Lung (tissue), 12 donors: ENCODE results near the gene HOXA6. TPM values are rescaled to one million over a fixed set of nuclear protein-coding genes. Genes with fewer than 3 reads are reported as not detected.

ENCODE experiments used
- ATAC-seq: fragments of 200-7000 bp; cut with Tn5 transposase; one replicate; pipeline ENCODE4 v1.9.1; 2020; ENCODE audit warnings: moderate number of reproducible peaks; ENCODE audit not compliant: insufficient read depth, low FRiP score
- DNase-seq, 3 donors: peaks; one replicate each; pipeline ENCODE4 v3.0.0-alpha.2; 2013 to 2017
- H3K27ac ChIP-seq, 2 donors: one replicate each; pipeline ENCODE4 v1.5.1; 2013; ENCODE audit warnings: mild to moderate bottlenecking in 2 of 2, moderate library complexity in 2 of 2, control low read depth in 1 of 2, inconsistent platforms in 1 of 2, low read depth in 1 of 2, low read length in 1 of 2
- H3K27me3 ChIP-seq, 3 donors: one replicate each; pipeline ENCODE4 v1.5.1; 2013; ENCODE audit warnings: low read length in 2 of 3; ENCODE audit not compliant: control insufficient read depth in 3 of 3, insufficient read depth in 3 of 3
- H3K36me3 ChIP-seq, 4 donors: one replicate each; pipeline ENCODE4 v1.5.1; 2013; ENCODE audit warnings: low read length in 4 of 4, mild to moderate bottlenecking in 1 of 4, moderate library complexity in 1 of 4; ENCODE audit not compliant: control insufficient read depth in 4 of 4, insufficient read depth in 4 of 4
- H3K4me1 ChIP-seq, 5 donors: one replicate each; pipeline ENCODE4 v1.5.1; 2013; ENCODE audit warnings: low read length in 5 of 5, mild to moderate bottlenecking in 2 of 5, moderate library complexity in 1 of 5; ENCODE audit not compliant: control insufficient read depth in 5 of 5, insufficient read depth in 5 of 5
- H3K4me3 ChIP-seq: one replicate; pipeline ENCODE4 v1.5.1; 2013; ENCODE audit warnings: mild to moderate bottlenecking, control low read depth, moderate library complexity
- H3K9ac ChIP-seq, 2 donors: one replicate each; pipeline ENCODE4 v1.5.1; 2013; ENCODE audit warnings: low read length in 2 of 2, control low read depth in 1 of 2; ENCODE audit not compliant: insufficient read depth in 1 of 2
- H3K9me3 ChIP-seq, 4 donors: one replicate each; pipeline ENCODE4 v1.5.1; 2013; ENCODE audit warnings: low read length in 3 of 4, mild to moderate bottlenecking in 1 of 4, moderate library complexity in 1 of 4; ENCODE audit not compliant: control insufficient read depth in 4 of 4, insufficient read depth in 3 of 4
- WGBS, 2 donors: extraction: QIAGEN DNeasy Blood & Tissue Kit; methylation state at CpG; one replicate each; pipeline ENCODE4 v1.1.7; 2013; 5-methylcytosine and 5-hydroxymethylcytosine counted together
- polyA plus RNA-seq, 2 donors: library from polyadenylated mRNA; stranded (reverse); fragments of 200-250 nt; gene quantifications; one replicate each; pipeline ENCODE4 v1.2.1, GENCODE V29; 2013
- total RNA-seq, 2 donors: library from RNA; depleted of rRNA in 1 of 2; stranded (reverse); fragments of >200 nt in 1 of 2; gene quantifications; one replicate each; pipeline ENCODE4 v1.2.1, GENCODE V29; 2014 to 2021
- TF ChIP-seq, protein P1 (sequence below): IDR thresholded peaks from 2 replicates; pipeline ENCODE4 v1.5.1; 2012; ENCODE audit warnings: mild to moderate bottlenecking; ENCODE audit errors: control extremely low read depth, extremely low read depth
- donor health status: control.
- donor health status: control.
- donor health status: Bipolar disorder and iron deficiency.
- donor health status: healthy.
- donor health status: DM: yes; HTN: yes; CAD: no.

HOXA6 gene
- total and polyA plus RNA-seq, 4 donors = 0.49 to 7.7 (median 2.8) TPM

- Histone ChIP-seq H3K9ac (peak overlapping the region in 1 of 2 donors; percentile 98), H3K36me3 (peaks cover 0 to 28% (median 4%) of the 10 kb centered on the region in 4 donors), H3K4me1 (peaks cover 4 to 86% (median 7%) of the 10 kb centered on the region in 5 donors), H3K9me3 (no peaks in the 10 kb centered on the region), H3K4me3 (no peak overlapping the region), H3K27ac (peak overlapping the region in 1 of 2 donors; percentile 58), H3K27me3 (peaks cover 0 to 60% (median 16%) of the 10 kb centered on the region in 3 donors)
- TF ChIP-seq, protein P1, sequence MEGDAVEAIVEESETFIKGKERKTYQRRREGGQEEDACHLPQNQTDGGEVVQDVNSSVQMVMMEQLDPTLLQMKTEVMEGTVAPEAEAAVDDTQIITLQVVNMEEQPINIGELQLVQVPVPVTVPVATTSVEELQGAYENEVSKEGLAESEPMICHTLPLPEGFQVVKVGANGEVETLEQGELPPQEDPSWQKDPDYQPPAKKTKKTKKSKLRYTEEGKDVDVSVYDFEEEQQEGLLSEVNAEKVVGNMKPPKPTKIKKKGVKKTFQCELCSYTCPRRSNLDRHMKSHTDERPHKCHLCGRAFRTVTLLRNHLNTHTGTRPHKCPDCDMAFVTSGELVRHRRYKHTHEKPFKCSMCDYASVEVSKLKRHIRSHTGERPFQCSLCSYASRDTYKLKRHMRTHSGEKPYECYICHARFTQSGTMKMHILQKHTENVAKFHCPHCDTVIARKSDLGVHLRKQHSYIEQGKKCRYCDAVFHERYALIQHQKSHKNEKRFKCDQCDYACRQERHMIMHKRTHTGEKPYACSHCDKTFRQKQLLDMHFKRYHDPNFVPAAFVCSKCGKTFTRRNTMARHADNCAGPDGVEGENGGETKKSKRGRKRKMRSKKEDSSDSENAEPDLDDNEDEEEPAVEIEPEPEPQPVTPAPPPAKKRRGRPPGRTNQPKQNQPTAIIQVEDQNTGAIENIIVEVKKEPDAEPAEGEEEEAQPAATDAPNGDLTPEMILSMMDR = no peak
- ATAC-seq = no peak
- 42 to 66% methylated on average over 18 of the region's 18 CpGs for WGBS, 2 donors
- peak in 2 of 3 donors; percentile 49 to 80 for DNase-seq
These were observed 14.0 kb downstream of the HOXA6 start for GRCh38 chr7:27133409-27134231.

DNA sequence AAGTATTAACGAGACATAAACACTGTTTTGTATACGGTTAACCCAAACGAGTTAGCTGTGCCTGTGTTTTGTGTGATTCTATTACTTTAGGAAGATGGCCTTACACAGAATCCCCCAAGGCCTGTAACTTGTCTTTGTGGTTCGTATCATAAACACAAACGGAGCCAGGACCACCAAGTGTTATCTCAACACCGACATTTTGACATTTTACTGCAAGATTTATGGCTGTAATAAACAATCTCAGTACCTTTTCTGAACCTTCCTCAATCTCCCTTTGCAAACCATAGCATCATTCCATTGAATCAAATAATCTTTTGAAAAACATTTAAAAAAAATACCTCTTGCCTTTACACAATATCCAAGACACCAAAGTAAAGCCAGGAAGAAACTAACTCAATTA is 14.6 kb downstream of the HOXA6 start:
- Histone ChIP-seq H3K9ac (peak overlapping the region in 1 of 2 donors; percentile 98), H3K27ac (no peak overlapping the region), H3K4me3 (no peak overlapping the region), H3K9me3 (no peaks in the 10 kb centered on the region), H3K27me3 (peaks cover 0 to 66% (median 15%) of the 10 kb centered on the region in 3 donors), H3K36me3 (peaks cover 0 to 29% (median 5%) of the 10 kb centered on the region in 4 donors), H3K4me1 (peaks cover 4 to 86% (median 7%) of the 10 kb centered on the region in 5 donors)
- no peak for ATAC-seq
- 42 to 55% methylated on average over 6 of the region's 6 CpGs for WGBS, 2 donors
- TF ChIP-seq, protein P1 = no peak
- no peak for DNase-seq

DNA sequence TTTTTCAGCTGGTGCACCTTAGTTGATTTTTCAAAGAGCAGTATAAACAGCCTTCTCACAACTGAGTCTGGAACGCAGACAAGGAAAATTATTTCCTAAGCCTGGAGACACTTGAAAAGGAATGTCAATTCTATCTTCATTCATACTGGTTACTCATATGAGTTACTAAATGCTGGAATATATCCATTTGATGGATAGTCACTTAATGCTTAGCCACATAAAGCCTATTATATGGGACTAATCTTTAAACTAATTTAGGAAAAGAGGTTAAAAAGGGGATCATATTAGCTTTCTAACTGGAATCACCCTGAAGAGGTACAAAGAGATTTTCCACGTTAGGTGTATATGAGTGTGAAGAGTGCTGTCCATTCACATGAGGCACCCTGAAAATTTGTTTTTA is 15.4 kb downstream of the HOXA6 start:
- peaks cover 0 to 29% (median 5%) of the 10 kb centered on the region in 4 donors for H3K36me3 ChIP-seq
- peaks cover 4 to 85% (median 11%) of the 10 kb centered on the region in 5 donors for H3K4me1 ChIP-seq
- no peak overlapping the region for H3K27ac ChIP-seq
- no peak overlapping the region for H3K4me3 ChIP-seq
- TF ChIP-seq, protein P1 = no peak
- no peaks in the 10 kb centered on the region for H3K9me3 ChIP-seq
- H3K9ac ChIP-seq = peak overlapping the region in 1 of 2 donors; percentile 70
- ATAC-seq (no peak), DNase-seq (no peak)
- peaks cover 0 to 74% (median 14%) of the 10 kb centered on the region in 3 donors for H3K27me3 ChIP-seq
- 63 to 81% methylated on average over 2 of the region's 2 CpGs for WGBS, 2 donors
